ENCODE data around the gene CEP170. TPM values are rescaled to one million over a fixed set of nuclear protein-coding genes. Genes with fewer than 3 reads are reported as not detected.

CEP170 gene
- 127 and 362 TPM in 2 replicates for total RNA-seq

GRCh38 chr1:243254927-243255790 lies at the start of gene CEP170:
Gene CEP170 (minus strand): TSS chr1:243255281. CDS start chr1:243225280, 30,001 bp downstream.

DNA sequence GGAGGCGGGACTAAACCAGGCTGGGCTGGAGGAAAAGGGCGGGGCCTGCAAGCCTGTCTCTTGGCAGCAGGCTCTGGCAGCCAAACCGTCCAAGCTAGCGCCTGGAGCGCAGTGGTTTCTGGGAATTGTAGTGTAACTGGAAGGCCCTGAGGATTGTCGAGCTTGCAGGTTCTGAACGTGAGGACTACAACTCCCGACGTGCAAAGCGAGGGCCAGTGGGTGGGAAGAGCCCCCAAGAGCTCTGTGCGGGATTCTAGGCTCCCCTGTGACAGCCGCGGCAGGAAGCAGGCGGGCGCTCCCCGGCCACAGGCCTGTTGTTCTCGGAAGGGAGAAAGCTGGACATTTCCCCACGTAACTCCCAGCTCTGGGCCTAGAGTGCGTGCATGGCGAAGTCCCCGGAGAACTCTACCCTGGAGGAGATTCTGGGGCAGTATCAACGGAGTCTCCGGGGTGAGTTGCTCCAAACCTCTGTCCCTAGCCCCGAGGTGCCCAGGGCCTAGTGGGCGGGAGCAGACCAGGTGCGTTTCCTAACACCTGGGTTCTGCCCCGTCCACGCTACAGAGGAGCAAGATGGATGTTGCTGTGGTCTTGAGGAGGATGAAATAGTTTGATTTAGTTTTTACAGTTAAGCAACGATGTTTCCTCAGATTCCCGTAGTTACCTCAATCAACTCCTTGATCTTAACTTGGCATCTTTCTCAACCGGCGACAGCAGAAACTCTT lies 871 bp upstream of the CEP170 start, which contains the start of gene SDCCAG8:
TSS of gene SDCCAG8 (plus strand) at position 251 of the 722 bp plus-strand sequence. CDS start at position 384, 133 bp downstream.

Other genes starting within 250 kb of the CEP170 start
- gene SDCCAG8, start 760 bp upstream of the CEP170 start, total RNA-seq = 68.9 and 97.9 TPM in 2 replicates